Upper lobe of left lung (tissue), 4 donors: ENCODE measurements around the gene PDE4B.

Experiments used
- CTCF ChIP-seq, 6 experiments: fragments of 450-650 bp in 4 of 6; fragments of 200-600 bp in 2 of 6; sonication (generic) in 2 of 6; IDR thresholded peaks; one replicate each; pipeline ENCODE4 v1.5.1; 2016 to 2019; ENCODE audit warnings: antibody characterized with exemption in 6 of 6
- EP300 ChIP-seq, 4 donors: sonication (generic); formaldehyde crosslinking; IDR thresholded peaks; one replicate each; pipeline ENCODE4 v1.5.1; 2017; ENCODE audit warnings: antibody characterized with exemption in 4 of 4, control low read depth in 2 of 4
- POLR2AphosphoS5 ChIP-seq, 2 donors: sonication (generic); formaldehyde crosslinking; IDR thresholded peaks; one replicate each; pipeline ENCODE4 v1.5.1; 2017; ENCODE audit warnings: antibody characterized with exemption in 2 of 2

- TF ChIP-seq CTCF (IDR thresholded peaks at IDR 0.05) (no peak), POLR2AphosphoS5 (IDR thresholded peaks at IDR 0.05) (no peak), EP300 (IDR thresholded peaks at IDR 0.05) (no peak)
These were observed 418.8 kb downstream of the PDE4B start for GRCh38 chr1:66211521-66211920.
